ENCODE measurements around the gene LRRC36.

DNA sequence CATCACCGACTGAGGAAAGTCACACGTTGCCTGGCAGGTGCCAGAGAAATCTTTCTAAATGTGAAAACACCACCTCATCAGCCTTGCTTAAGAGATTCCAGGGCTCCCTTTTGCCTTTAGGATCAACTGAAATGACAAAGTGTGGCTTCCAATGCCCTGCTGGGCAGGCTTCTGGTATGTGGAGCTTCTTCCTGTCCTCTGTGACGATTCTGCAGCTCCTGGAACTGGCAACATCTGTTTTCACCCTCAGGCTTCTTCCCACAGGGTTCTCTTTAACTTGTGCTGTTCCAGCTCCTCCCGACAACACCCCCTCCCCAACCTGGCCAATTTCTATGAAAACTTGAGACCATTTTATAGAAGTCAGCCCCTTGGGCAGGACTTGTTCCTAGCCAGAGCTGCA, 94.4 kb downstream of the LRRC36 start:
- no peak for TF ChIP-seq EZH2phosphoT487 (IDR thresholded peaks at IDR 0.05; ENCODE audit: borderline replicate concordance)
- no peak for TF ChIP-seq CTCF (conservative IDR thresholded peaks at IDR 0.05; ENCODE audit: low read length)

Data from Loucy (cell line).